ENCODE measurements around the gene MEGF10. TPM values are rescaled to one million over a fixed set of nuclear protein-coding genes. Genes with fewer than 3 reads are reported as not detected.

Gene MEGF10
- total and polyA plus RNA-seq, 2 of the 8 experiments (the other 6 are each of a cell fraction or from before 2014, with no cell fraction given) = 38.2 to 53.1 TPM

DNA sequence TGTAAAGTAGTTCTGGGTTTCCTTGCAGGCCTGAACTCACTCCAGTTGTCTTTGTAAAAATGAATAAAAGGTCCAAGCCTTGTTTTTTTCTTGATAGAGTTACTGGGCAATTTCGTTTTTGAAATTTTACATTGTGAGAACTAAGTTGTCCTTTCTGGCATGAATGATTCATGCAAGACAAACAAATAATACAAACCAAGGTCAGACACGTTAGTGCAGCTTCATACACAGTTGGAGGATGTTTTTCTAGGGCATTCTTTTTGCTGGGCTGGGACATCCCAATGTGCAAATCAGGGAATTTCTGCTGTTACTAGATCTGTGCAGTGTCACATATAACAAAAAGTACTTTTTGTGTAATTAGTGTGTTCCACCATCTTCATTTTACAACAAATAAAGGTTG, 96.0 kb downstream of the MEGF10 start:
- Histone ChIP-seq H2BK120ac (replicated peaks; ENCODE audit: low read depth, low read length) (no peak overlapping the region), H2AFZ (ENCODE audit: low read length) (no peak overlapping the region), H3K23ac (ENCODE audit: insufficient read length) (no peak overlapping the region), H3K4me1 (replicated peaks in 1 of 4; ENCODE audit: control insufficient read depth in 3 of 4, insufficient read depth in 4 of 4, low read length in 3 of 4) (no peaks in the 10 kb centered on the region), H3K9ac (replicated peaks in 1 of 4; ENCODE audit: extremely low read depth in 1 of 4, low read depth in 3 of 4, low read length in 3 of 4) (no peak overlapping the region), H4K5ac (ENCODE audit: insufficient read length, low read depth, low read length) (no peak overlapping the region), H3K56ac (replicated peaks; ENCODE audit: insufficient read length, low read depth, low read length) (no peak overlapping the region), H2AK5ac (ENCODE audit: low read depth, low read length) (no peak overlapping the region), H3K18ac (ENCODE audit: extremely low read depth, low read length) (no peak overlapping the region), H3K4ac (replicated peaks; ENCODE audit: insufficient read length, low read depth, low read length) (no peak overlapping the region), H2BK15ac (ENCODE audit: low read length) (no peak overlapping the region), H3K27ac (ENCODE audit: low read depth, low read length) (no peak overlapping the region), H3K4me3 (ENCODE audit: extremely low read depth in 1 of 4, insufficient read depth in 2 of 4, low read depth in 3 of 4, low read length in 4 of 4) (no peak overlapping the region), H3K79me1 (ENCODE audit: low read depth, low read length) (no peaks in the 10 kb centered on the region), H2BK20ac (ENCODE audit: low read length) (no peak overlapping the region), H2BK5ac (ENCODE audit: low read depth, low read length) (no peak overlapping the region), H4K91ac (replicated peaks; ENCODE audit: insufficient read length, low read length) (no peak overlapping the region), H4K8ac (ENCODE audit: extremely low read depth, insufficient read depth, low read length) (no peak overlapping the region), H3K27me3 (replicated peaks in 1 of 4; ENCODE audit: control insufficient read depth in 3 of 4, extremely low read depth in 1 of 4, insufficient read depth in 3 of 4, low read length in 3 of 4) (no peaks in the 10 kb centered on the region), H3K79me2 (ENCODE audit: control insufficient read depth in 1 of 2, insufficient read depth in 2 of 2, low read length in 2 of 2) (no peaks in the 10 kb centered on the region), H3K9me3 (ENCODE audit: insufficient read depth in 2 of 2, low read depth in 1 of 2, low read length in 1 of 2) (no peaks in the 10 kb centered on the region), H3K23me2 (ENCODE audit: low read depth, low read length) (no peaks in the 10 kb centered on the region), H3K14ac (ENCODE audit: insufficient read length) (no peak overlapping the region), H3K4me2 (ENCODE audit: insufficient read depth in 1 of 2, low read depth in 2 of 2, low read length in 2 of 2) (no peak overlapping the region), H4K20me1 (replicated peaks in 1 of 2; ENCODE audit: control insufficient read depth in 1 of 2, insufficient read depth in 2 of 2, low read length in 2 of 2) (no peaks in the 10 kb centered on the region), H2BK12ac (ENCODE audit: low read depth, low read length) (no peak overlapping the region), H3K36me3 (ENCODE audit: control insufficient read depth in 2 of 4, insufficient read depth in 4 of 4, low read length in 3 of 4) (no peaks in the 10 kb centered on the region; a peak in 1 of 8 replicates)
- ChIA-PET POLR2A (ENCODE audit: partially characterized antibody) (no interaction called here), CTCF (ENCODE audit: partially characterized antibody) (interaction anchor here (1.6 kb wide), 1 partner anchor 9 kb away, joined by 3 read pairs; no protein-coding TSS in a partner anchor)
- TF ChIP-seq, protein P1, sequence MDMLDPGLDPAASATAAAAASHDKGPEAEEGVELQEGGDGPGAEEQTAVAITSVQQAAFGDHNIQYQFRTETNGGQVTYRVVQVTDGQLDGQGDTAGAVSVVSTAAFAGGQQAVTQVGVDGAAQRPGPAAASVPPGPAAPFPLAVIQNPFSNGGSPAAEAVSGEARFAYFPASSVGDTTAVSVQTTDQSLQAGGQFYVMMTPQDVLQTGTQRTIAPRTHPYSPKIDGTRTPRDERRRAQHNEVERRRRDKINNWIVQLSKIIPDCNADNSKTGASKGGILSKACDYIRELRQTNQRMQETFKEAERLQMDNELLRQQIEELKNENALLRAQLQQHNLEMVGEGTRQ (IDR thresholded peaks at IDR 0.05; ENCODE audit: low read length) = no peak
- TF ChIP-seq TCF12 (IDR thresholded peaks at IDR 0.05; ENCODE audit: low read depth, low read length) (no peak), SIN3A (conservative IDR thresholded peaks at IDR 0.05 in 1 of 2, IDR thresholded peaks at IDR 0.05 in 1 of 2; ENCODE audit: low read depth in 1 of 2, low read length in 2 of 2) (no peak), JUN (IDR thresholded peaks at IDR 0.05; ENCODE audit: low read depth, low read length) (no peak), RAD21 (IDR thresholded peaks at IDR 0.05 in 1 of 2, conservative IDR thresholded peaks at IDR 0.05 in 1 of 2; ENCODE audit: low read depth in 2 of 2, low read length in 2 of 2) (no peak), TEAD4 (IDR thresholded peaks at IDR 0.05; ENCODE audit: low read depth, low read length) (no peak), CBX5 (IDR thresholded peaks at IDR 0.05; ENCODE audit: low read depth, low read length) (no peak), POU5F1 (IDR thresholded peaks at IDR 0.05; ENCODE audit: low read depth, low read length) (no peak)
- no peak for DNase-seq (ENCODE audit: low read depth in 1 of 2, low spot score in 2 of 2)
- no peak for FAIRE-seq
- 70% methylated on average over 2 of the region's 2 CpGs; no CpG with 5 or more reads in 1 of the 2 experiments for WGBS, 2 experiments (ENCODE audit: extremely low coverage in 1 of 2, insufficient coverage in 1 of 2, insufficient read length in 1 of 2, insufficient replicate concordance in 2 of 2, low coverage in 1 of 2, low lambda C conversion rate in 2 of 2, missing lambda C conversion rate in 1 of 2)

All from H1 (cell line).